GM12878 (cell line): ENCODE results near the gene UQCRFS1. TPM values are rescaled to one million over a fixed set of nuclear protein-coding genes. Genes with fewer than 3 reads are reported as not detected.

Experiments used
- ATAC-seq: fragments of 200-7000 bp; cut with Tn5 transposase; 3 replicates; pipeline ENCODE4 v1.9.1; 2020; ENCODE audit warnings: mild to moderate bottlenecking, moderate library complexity
- BruUV-seq: library from RNA; stranded (reverse); fragments of 400-500 nt; replicated peaks from 2 replicates; lab custom pipeline; 2021; lab: Mats Ljungman, UMichigan
- CTCF ChIA-PET: fragments of 300-600 bp; sonication (Branson Sonifier 250); formaldehyde crosslinking; extraction: SDS; loops from one replicate; lab custom pipeline; 2021; ENCODE audit warnings: inconsistent platforms; lab: Yijun Ruan, JAX
- POLR2A ChIA-PET: fragments of 350-600 bp; formaldehyde crosslinking; extraction: SDS; loops from one replicate; lab custom pipeline; 2021; ENCODE audit warnings: inconsistent platforms; lab: Charles Lee
- RAD21 ChIA-PET: fragments of 300-600 bp; sonication (Branson Sonifier 250); formaldehyde crosslinking; loops from one replicate; lab custom pipeline; 2023; ENCODE audit warnings: antibody characterized with exemption; ENCODE audit not compliant: unreplicated experiment; lab: Charles Lee
- SMC1A ChIA-PET: fragments of 300-600 bp; sonication (Branson Sonifier 250); formaldehyde crosslinking; loops from one replicate; lab custom pipeline; 2023; ENCODE audit not compliant: unreplicated experiment, uncharacterized antibody; lab: Charles Lee
- DNase-seq: peaks from one replicate; pipeline ENCODE4 v3.0.0-alpha.2; 2011; ENCODE audit warnings: low read depth, low spot score
- FAIRE-seq: peaks from 3 replicates; lab custom pipeline; 2011; peaks lifted over from hg19 to GRCh38; lab: Jason Lieb, UNC
- H2AFZ ChIP-seq: 2 replicates; pipeline ENCODE4 v1.6.0; 2011; ENCODE audit warnings: low read depth, low read length, control low read depth; ENCODE audit not compliant: control insufficient read depth
- H3K27ac ChIP-seq: 2 replicates; pipeline ENCODE4 v1.5.1; 2011; ENCODE audit warnings: control low read depth; ENCODE audit not compliant: control insufficient read depth, insufficient read depth
- H3K27me3 ChIP-seq, 2 experiments: replicated peaks in 1 of 2; 2 replicates each; pipeline versions ENCODE4 v1.6.0 to v1.6.1; 2011; ENCODE audit warnings: low read length in 1 of 2; ENCODE audit not compliant: control insufficient read depth in 2 of 2, insufficient read depth in 2 of 2
- H3K36me3 ChIP-seq, 2 experiments: 2 replicates each; pipeline ENCODE4 v1.5.1; 2011; ENCODE audit warnings: low read length in 1 of 2; ENCODE audit not compliant: control insufficient read depth in 2 of 2, insufficient read depth in 2 of 2
- H3K4me1 ChIP-seq: 2 replicates; pipeline ENCODE4 v1.6.1; 2011; ENCODE audit warnings: mild to moderate bottlenecking, low read length, moderate library complexity, mixed read lengths; ENCODE audit not compliant: control insufficient read depth, insufficient read depth
- H3K4me2 ChIP-seq: 2 replicates; pipeline ENCODE4 v1.6.0; 2011; ENCODE audit warnings: control low read depth; ENCODE audit not compliant: control insufficient read depth, insufficient read depth
- H3K4me3 ChIP-seq: fragments of 200-600 bp; sonication (generic); 2 replicates; pipeline ENCODE4 v1.5.1; 2016
- H3K79me2 ChIP-seq: 2 replicates; pipeline ENCODE4 v1.6.0; 2011; ENCODE audit warnings: low read length; ENCODE audit not compliant: control insufficient read depth, insufficient read depth
- H3K9ac ChIP-seq: 2 replicates; pipeline ENCODE4 v1.8.0; 2011; ENCODE audit warnings: low read length, control low read depth, mixed read lengths; ENCODE audit not compliant: control insufficient read depth, insufficient read depth
- H3K9me3 ChIP-seq: replicated peaks from 3 replicates; pipeline ENCODE4 v1.5.1; 2011; ENCODE audit warnings: mild to moderate bottlenecking, low read length; ENCODE audit not compliant: control insufficient read depth, insufficient read depth
- H4K20me1 ChIP-seq: 2 replicates; pipeline ENCODE4 v1.6.0; 2011; ENCODE audit not compliant: control insufficient read depth, insufficient read depth
- ESRRA ChIP-seq: IDR thresholded peaks from 2 replicates; pipeline ENCODE4 v1.6.1; 2012; ENCODE audit warnings: mild to moderate bottlenecking, low read length, improper control_type of control experiment
- MEF2B ChIP-seq: fragments of 450-650 bp; IDR thresholded peaks from 2 replicates; pipeline ENCODE4 v1.6.1; 2018; ENCODE audit warnings: mild to moderate bottlenecking, moderate library complexity; ENCODE audit not compliant: partially characterized antibody, poor library complexity, severe bottlenecking
- MYB ChIP-seq: fragments of 150-350 bp; IDR thresholded peaks from 2 replicates; pipeline ENCODE4 v1.6.1; 2014; ENCODE audit warnings: mild to moderate bottlenecking, low read depth, low read length, borderline replicate concordance
- NBN ChIP-seq: fragments of 450-650 bp; IDR thresholded peaks from 2 replicates; pipeline ENCODE4 v1.6.1; 2016
- NRF1 ChIP-seq: conservative IDR thresholded peaks from 2 replicates; pipeline ENCODE4 v1.6.1; 2011; ENCODE audit warnings: mild to moderate bottlenecking, low read depth, low read length, improper control_type of control experiment
- RFX5 ChIP-seq: IDR thresholded peaks from 2 replicates; pipeline ENCODE4 v1.6.1; 2011; ENCODE audit warnings: low read depth, low read length, improper control_type of control experiment
- SUPT20H ChIP-seq: IDR thresholded peaks from 2 replicates; pipeline ENCODE4 v1.6.1; 2011; ENCODE audit warnings: low read depth, mild to moderate bottlenecking, low read length, moderate library complexity, borderline replicate concordance; ENCODE audit not compliant: control insufficient read depth
- TCF12 ChIP-seq: IDR thresholded peaks from 2 replicates; pipeline ENCODE4 v1.6.1; 2011; ENCODE audit warnings: low read depth, mild to moderate bottlenecking, low read length
- YBX1 ChIP-seq: fragments of 450-650 bp; IDR thresholded peaks from 2 replicates; pipeline ENCODE4 v1.6.1; 2016; ENCODE audit warnings: antibody characterized with exemption
- WGBS: methylation state at CpG from one replicate; pipeline ENCODE4 v1.1.6; 2016; ENCODE audit warnings: low lambda C conversion rate; ENCODE audit not compliant: insufficient replicate concordance, insufficient coverage; ENCODE audit errors: missing lambda C conversion rate; 5-methylcytosine and 5-hydroxymethylcytosine counted together
- in situ Hi-C: fragments of 300-500 bp; cut with MboI; formaldehyde crosslinking; loops from 9 replicates; pipeline ENCODE4 v1.14.3; 2018; ENCODE audit warnings: mixed read lengths
- intact Hi-C: fragments of 100-400 bp; cut with micrococcal nuclease; formaldehyde crosslinking; loops from one replicate; pipeline ENCODE4 v1.14.2; 2022; ENCODE audit not compliant: unreplicated experiment
- polyA plus RNA-seq, 11 experiments: library from polyadenylated mRNA; depleted of rRNA in 4 of 11; unstranded in 6 of 11; stranded (reverse) in 5 of 11; fragments of >200 nt; fragmentation: Nextera tagmentation in 4 of 11; fragmentation: Illumina TruSeq in 1 of 11; extraction: Ambion mirVana in 4 of 11; extraction: Trizol in 1 of 11; gene quantifications; 1 replicate in 1 of 11; 2 replicates in 10 of 11; pipeline versions ENCODE4 v1.2.1 to v1.2.3, GENCODE V29; 2011 to 2016; ENCODE audit warnings: inconsistent platforms in 2 of 11, missing spikeins in 2 of 11, low read depth in 1 of 11
- total RNA-seq, 4 experiments: library from RNA; depleted of rRNA in 3 of 4; stranded (reverse); fragments of >200 nt in 3 of 4; fragmentation: Illumina TruSeq in 1 of 4; extraction: Trizol in 1 of 4; gene quantifications; 2 replicates each; pipeline versions ENCODE4 v1.2.1 to v1.2.3, GENCODE V29; 2013 to 2021
- TF ChIP-seq, protein P1 (sequence below): IDR thresholded peaks from 2 replicates; pipeline ENCODE4 v1.6.1; 2011; ENCODE audit warnings: mild to moderate bottlenecking, low read depth, low read length, moderate library complexity; ENCODE audit not compliant: insufficient replicate concordance
- TF ChIP-seq, protein P2 (sequence below): IDR thresholded peaks from 2 replicates; pipeline ENCODE4 v1.6.1; 2011; ENCODE audit warnings: low read depth, mild to moderate bottlenecking, low read length, moderate library complexity, borderline replicate concordance; ENCODE audit errors: extremely low read depth
- TF ChIP-seq, protein P3 (sequence below): fragments of 150-350 bp; IDR thresholded peaks from 2 replicates; pipeline ENCODE4 v1.6.1; 2014; ENCODE audit warnings: mild to moderate bottlenecking, low read depth, low read length

The UQCRFS1 gene
- total and polyA plus RNA-seq, 10 of the 15 experiments (the other 5 are each of a cell fraction or from before 2014, with no cell fraction given), result 9.3 to 125 (median 67.9) TPM

DNA sequence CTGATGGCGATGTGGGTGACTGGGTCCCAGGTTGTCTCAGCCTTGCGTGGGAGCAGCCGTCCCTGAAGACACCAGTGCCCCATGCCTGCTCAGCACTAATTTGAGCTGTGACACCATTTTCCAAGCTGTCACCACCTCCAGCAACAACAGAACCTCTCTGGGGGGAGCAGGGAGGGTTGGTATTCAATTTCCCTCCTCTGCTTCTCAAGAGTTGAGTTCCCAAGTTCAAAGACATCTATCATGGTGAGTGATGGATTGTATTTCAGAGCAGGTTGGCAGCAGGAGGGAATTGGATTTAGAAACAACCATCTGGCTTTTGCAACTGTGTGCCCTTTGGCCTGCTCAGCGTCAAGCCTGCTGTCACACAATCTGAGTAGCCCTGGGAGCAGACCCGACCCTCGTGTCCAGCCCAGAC, 46.9 kb upstream of the UQCRFS1 start:
- FAIRE-seq (no peak), ATAC-seq (no peak), DNase-seq (no peak)
- Histone ChIP-seq H3K4me1 (no peaks in the 10 kb centered on the region), H3K4me2 (no peak overlapping the region), H2AFZ (no peak overlapping the region), H3K27ac (no peak overlapping the region), H4K20me1 (no peaks in the 10 kb centered on the region), H3K4me3 (no peak overlapping the region), H3K36me3 (no peaks in the 10 kb centered on the region), H3K79me2 (no peaks in the 10 kb centered on the region), H3K27me3 (no peaks in the 10 kb centered on the region), H3K9ac (no peak overlapping the region), H3K9me3 (no peaks in the 10 kb centered on the region)
- ChIA-PET CTCF (interaction anchor here (1.0 to 2.3 kb wide), 3 partner anchors 19 to 523 kb away, joined by 3 to 6 read pairs (median 4); no protein-coding TSS in a partner anchor), SMC1A (interaction anchor here (1.3 to 3.3 kb wide), 2 partner anchors 381 to 523 kb away, joined by 4 to 17 read pairs; no protein-coding TSS in a partner anchor), RAD21 (no interaction called here), POLR2A (no interaction called here)
- intact Hi-C loops (loop anchor here (5.0 kb wide), 1 partner anchor 523 kb away; no protein-coding TSS in a partner anchor), in situ Hi-C loops (no loop called here)
- no TSS peak for BruUV-seq
- WGBS, result 30% methylated on average over 6 of the region's 6 CpGs
- TF ChIP-seq, protein P1, sequence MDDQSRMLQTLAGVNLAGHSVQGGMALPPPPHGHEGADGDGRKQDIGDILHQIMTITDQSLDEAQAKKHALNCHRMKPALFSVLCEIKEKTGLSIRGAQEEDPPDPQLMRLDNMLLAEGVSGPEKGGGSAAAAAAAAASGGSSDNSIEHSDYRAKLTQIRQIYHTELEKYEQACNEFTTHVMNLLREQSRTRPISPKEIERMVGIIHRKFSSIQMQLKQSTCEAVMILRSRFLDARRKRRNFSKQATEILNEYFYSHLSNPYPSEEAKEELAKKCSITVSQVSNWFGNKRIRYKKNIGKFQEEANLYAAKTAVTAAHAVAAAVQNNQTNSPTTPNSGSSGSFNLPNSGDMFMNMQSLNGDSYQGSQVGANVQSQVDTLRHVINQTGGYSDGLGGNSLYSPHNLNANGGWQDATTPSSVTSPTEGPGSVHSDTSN, result no peak
- TF ChIP-seq, protein P2, sequence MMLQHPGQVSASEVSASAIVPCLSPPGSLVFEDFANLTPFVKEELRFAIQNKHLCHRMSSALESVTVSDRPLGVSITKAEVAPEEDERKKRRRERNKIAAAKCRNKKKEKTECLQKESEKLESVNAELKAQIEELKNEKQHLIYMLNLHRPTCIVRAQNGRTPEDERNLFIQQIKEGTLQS, result no peak
- TF ChIP-seq ESRRA (no peak), YBX1 (no peak), NBN (no peak), TCF12 (no peak), RFX5 (no peak), NRF1 (no peak), MEF2B (no peak), MYB (no peak), SUPT20H (no peak)
- TF ChIP-seq, protein P3, sequence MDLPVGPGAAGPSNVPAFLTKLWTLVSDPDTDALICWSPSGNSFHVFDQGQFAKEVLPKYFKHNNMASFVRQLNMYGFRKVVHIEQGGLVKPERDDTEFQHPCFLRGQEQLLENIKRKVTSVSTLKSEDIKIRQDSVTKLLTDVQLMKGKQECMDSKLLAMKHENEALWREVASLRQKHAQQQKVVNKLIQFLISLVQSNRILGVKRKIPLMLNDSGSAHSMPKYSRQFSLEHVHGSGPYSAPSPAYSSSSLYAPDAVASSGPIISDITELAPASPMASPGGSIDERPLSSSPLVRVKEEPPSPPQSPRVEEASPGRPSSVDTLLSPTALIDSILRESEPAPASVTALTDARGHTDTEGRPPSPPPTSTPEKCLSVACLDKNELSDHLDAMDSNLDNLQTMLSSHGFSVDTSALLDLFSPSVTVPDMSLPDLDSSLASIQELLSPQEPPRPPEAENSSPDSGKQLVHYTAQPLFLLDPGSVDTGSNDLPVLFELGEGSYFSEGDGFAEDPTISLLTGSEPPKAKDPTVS, result no peak
